ENCODE results near the gene ASTL.
"Not testable (repeated sequence)": the region's sequence is repeated elsewhere in the genome, so short reads cannot be mapped to it uniquely, and the experiment has no call there.

Gene ASTL

GRCh38 chr2:96145036-96145847, 6.9 kb upstream of the ASTL start, which contains the start of gene DUSP2:
Gene DUSP2, minus strand, starts transcription at chr2:96145440. Its CDS starts 86 bp downstream, at chr2:96145354.
- DNase-seq: no peak

- DNase-seq: no peak
These were observed 6.3 kb upstream of the ASTL start for GRCh38 chr2:96144481-96145035.

- DNase-seq: peak; percentile 65
These were observed 5.7 kb upstream of the ASTL start for GRCh38 chr2:96143848-96144480.

GRCh38 chr2:96143231-96143847, 5.0 kb upstream of the ASTL start:
- DNase-seq: no peak

- no peak for DNase-seq
These were observed 4.2 kb upstream of the ASTL start for GRCh38 chr2:96142217-96143113.

- DNase-seq: not testable (repeated sequence)
These were observed 3.3 kb upstream of the ASTL start for GRCh38 chr2:96141624-96141967.

- no peak for DNase-seq
These were observed 2.8 kb upstream of the ASTL start for GRCh38 chr2:96140941-96141623.

GRCh38 chr2:96139181-96139758, 968 bp upstream of the ASTL start:
- no peak for DNase-seq

- DNase-seq: no peak
These were observed 752 bp downstream of the ASTL start for GRCh38 chr2:96137321-96138178.

GRCh38 chr2:96136129-96136720, 2.1 kb downstream of the ASTL start:
- DNase-seq: no peak

GRCh38 chr2:96135621-96136020, 2.7 kb downstream of the ASTL start:
- DNase-seq: no peak

GRCh38 chr2:96135171-96135570, 3.1 kb downstream of the ASTL start:
- no peak for DNase-seq

GRCh38 chr2:96134421-96134820, 3.9 kb downstream of the ASTL start:
- no peak for DNase-seq

- DNase-seq: no peak
These were observed 6.2 kb downstream of the ASTL start for GRCh38 chr2:96131813-96132745.

- DNase-seq: no peak
These were observed 7.0 kb downstream of the ASTL start for GRCh38 chr2:96131152-96131812.

GRCh38 chr2:96130483-96130882, 7.8 kb downstream of the ASTL start:
- no peak for DNase-seq

GRCh38 chr2:96129528-96130120, 8.7 kb downstream of the ASTL start:
- no peak for DNase-seq

GRCh38 chr2:96128456-96128855, 9.8 kb downstream of the ASTL start:
- DNase-seq: no peak

Data from NCI-H1694 (cell line).